SK-N-SH treated with all-trans-retinoic acid at 6 μM for 48 hours (cell line): ENCODE data around the gene ZSCAN16.

Experiments
- ISL1 ChIP-seq: fragments of 250-450 bp; sonication (Bioruptor Pico); IDR thresholded peaks from 2 replicates; pipeline ENCODE4 v2.1.2; 2022; ENCODE audit warnings: mild to moderate bottlenecking, moderate library complexity
- OSR1 ChIP-seq: fragments of 250-450 bp; sonication (Bioruptor Pico); IDR thresholded peaks from 2 replicates; pipeline ENCODE4 v1.8.0; 2022; ENCODE audit warnings: moderate library complexity, mild to moderate bottlenecking, inconsistent platforms
- TCF4 ChIP-seq: fragments of 250-450 bp; sonication (Bioruptor Pico); IDR thresholded peaks from 2 replicates; pipeline ENCODE4 v1.8.0; 2021; ENCODE audit warnings: mild to moderate bottlenecking, moderate library complexity, borderline replicate concordance
- TOX ChIP-seq: fragments of 250-450 bp; sonication (Bioruptor Pico); IDR thresholded peaks from 2 replicates; pipeline ENCODE4 v1.8.0; 2021; ENCODE audit warnings: mild to moderate bottlenecking, moderate library complexity, borderline replicate concordance
- TF ChIP-seq, protein P1 (sequence below): fragments of 250-450 bp; sonication (Bioruptor Pico); IDR thresholded peaks from 2 replicates; pipeline ENCODE4 v1.8.0; 2021; ENCODE audit warnings: low read depth, mild to moderate bottlenecking, moderate library complexity, borderline replicate concordance
- TF ChIP-seq, protein P2 (sequence below): fragments of 250-450 bp; sonication (Bioruptor Pico); IDR thresholded peaks from 2 replicates; pipeline ENCODE4 v1.8.0; 2020; ENCODE audit warnings: mild to moderate bottlenecking, moderate library complexity, borderline replicate concordance

DNA sequence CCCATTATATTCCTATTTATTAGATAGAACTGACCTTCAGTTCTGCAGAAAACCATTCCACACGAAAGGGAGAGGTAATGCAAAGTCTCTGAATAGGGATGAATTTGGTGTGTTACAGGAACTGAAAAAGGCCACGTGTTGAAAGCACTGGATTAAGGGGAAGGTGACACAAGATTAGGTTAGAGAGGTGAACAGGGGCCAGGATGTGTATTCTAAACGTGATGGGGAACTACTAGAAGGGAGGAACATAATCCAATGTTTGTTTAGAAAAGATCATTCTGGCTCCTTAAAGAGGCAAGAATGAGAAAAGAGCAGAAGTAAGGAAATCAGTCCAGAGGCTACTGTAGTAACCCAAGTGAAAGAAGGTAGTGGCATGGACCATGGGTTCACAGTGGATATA, 11.0 kb downstream of the ZSCAN16 start:
- TF ChIP-seq, protein P1, sequence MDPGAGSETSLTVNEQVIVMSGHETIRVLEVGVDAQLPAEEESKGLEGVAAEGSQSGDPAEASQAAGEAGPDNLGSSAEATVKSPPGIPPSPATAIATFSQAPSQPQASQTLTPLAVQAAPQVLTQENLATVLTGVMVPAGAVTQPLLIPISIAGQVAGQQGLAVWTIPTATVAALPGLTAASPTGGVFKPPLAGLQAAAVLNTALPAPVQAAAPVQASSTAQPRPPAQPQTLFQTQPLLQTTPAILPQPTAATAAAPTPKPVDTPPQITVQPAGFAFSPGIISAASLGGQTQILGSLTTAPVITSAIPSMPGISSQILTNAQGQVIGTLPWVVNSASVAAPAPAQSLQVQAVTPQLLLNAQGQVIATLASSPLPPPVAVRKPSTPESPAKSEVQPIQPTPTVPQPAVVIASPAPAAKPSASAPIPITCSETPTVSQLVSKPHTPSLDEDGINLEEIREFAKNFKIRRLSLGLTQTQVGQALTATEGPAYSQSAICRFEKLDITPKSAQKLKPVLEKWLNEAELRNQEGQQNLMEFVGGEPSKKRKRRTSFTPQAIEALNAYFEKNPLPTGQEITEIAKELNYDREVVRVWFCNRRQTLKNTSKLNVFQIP (CRISPR knock-in tag) = no peak
- TF ChIP-seq OSR1 (no peak), TCF4 (CRISPR knock-in tag) (no peak), ISL1 (CRISPR knock-in tag) (no peak), TOX (no peak)
- TF ChIP-seq, protein P2, sequence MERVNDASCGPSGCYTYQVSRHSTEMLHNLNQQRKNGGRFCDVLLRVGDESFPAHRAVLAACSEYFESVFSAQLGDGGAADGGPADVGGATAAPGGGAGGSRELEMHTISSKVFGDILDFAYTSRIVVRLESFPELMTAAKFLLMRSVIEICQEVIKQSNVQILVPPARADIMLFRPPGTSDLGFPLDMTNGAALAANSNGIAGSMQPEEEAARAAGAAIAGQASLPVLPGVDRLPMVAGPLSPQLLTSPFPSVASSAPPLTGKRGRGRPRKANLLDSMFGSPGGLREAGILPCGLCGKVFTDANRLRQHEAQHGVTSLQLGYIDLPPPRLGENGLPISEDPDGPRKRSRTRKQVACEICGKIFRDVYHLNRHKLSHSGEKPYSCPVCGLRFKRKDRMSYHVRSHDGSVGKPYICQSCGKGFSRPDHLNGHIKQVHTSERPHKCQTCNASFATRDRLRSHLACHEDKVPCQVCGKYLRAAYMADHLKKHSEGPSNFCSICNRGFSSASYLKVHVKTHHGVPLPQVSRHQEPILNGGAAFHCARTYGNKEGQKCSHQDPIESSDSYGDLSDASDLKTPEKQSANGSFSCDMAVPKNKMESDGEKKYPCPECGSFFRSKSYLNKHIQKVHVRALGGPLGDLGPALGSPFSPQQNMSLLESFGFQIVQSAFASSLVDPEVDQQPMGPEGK (CRISPR knock-in tag) = no peak
